ENCODE measurements around the gene MDC1.
"Not testable (repeated sequence)": the region's sequence is repeated elsewhere in the genome, so short reads cannot be mapped to it uniquely, and the experiment has no call there.

The MDC1 gene

DNA sequence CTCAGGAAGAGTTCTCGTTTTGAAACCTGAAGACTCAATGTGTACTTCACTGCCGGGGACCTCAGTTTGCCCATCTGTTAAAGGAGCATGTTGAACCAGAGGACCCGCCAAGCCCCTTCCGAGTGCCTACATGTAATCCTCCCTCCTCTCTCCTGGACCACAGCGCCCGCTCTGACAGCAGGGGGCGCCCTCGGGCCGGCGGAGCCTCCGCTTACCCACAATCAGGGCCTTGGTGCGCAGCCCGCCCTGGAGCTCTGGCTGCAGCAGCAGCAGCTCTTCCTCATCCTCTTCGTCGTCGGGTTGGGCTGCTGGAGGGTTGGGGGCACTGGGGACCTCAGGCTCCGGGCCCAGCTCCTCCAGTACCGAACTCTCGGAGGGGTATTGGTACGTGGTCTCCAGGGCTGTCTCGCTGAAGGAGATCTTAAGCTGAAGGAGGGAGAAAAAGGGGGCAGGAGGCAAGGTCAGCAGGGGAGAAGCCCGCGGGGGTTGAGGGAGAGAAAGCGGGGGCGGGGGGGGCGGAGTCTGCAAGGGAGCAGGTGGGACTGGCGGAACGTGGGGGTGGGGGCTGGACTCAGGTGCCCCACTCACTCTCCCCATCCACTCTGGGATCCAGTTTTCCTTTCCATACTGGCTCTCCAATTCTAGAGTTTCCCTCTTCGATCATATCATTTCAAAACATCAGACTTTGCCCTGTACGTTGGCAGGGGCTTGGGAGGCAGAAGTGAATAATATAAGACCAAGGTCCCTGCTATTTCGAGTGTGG, 37.9 kb downstream of the MDC1 start:
- peak; percentile 93 for DNase-seq

DNA sequence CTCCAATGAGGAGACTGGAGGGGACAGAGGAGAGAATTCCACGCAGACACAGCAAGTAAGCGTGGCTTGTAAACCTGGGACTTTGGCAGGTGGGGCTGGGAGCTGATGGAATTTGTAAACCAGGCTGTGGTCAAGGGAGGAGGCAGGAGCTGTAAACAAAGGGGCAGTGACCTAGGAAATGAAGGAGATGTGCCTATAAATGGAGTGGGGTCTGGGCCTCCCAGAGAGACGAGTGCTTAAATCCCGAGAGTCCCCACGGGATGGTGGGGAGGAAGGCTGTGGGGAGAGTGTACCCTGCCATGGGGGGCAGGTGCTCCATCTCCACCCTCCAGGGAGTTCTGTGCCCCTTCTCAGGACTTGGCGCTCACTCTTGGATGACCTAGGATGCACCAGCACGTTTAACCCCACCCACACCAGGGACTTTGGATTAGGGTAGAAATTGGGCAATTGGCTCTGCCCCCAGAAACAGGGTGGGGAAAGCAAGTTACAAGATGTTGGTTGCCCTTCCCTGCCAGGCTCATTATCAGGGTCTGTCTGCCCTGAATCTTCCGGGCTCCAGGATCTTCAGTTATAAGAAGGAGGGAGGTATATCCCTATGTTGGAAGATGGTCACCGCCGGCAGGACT, 40.3 kb downstream of the MDC1 start:
- DNase-seq, result no peak

DNA sequence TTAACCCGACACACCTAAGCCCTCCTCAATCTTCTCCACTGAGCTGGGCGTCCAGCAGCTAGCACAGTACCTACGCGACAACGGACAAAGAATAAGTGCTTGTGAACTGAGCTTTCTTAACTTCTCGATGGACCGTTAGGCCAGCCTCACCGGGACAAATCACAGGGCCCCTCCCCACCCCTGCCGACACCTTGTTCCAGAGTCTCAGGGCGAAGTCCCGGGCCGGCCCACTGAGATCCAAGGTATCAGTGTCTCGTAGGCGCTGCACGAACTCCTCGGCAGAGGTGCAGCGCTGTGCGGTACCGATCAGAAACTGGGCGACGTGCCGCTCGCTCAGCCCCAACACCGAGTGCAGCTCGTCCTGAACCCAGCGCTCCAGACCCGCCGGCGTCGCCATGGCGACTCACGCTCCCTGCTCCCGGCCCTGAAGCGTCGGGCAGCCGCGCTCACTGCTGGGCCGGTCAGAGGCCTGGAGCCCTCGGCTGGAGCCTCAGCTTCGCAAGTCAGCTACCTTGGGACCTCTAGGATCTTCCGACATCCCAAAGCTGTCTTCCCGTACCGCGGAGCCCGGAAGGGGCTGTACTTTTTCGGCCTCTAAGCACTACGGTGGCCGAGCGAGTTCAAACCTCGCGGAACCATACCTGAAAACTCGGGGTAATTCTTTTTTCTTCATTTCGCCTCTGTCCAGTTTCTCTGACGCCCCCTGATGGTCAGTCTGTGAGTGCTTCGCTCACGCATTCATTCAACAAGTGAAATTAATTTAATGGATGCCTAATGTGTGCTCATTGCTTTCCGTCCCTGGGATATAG, 44.4 kb downstream of the MDC1 start, which contains the start of gene DHX16:
Gene DHX16 (minus strand): TSS at position 562 of the 809 bp plus-strand sequence. CDS start 165 bp downstream, at position 397.
- peak; percentile 94 for DNase-seq

DNA sequence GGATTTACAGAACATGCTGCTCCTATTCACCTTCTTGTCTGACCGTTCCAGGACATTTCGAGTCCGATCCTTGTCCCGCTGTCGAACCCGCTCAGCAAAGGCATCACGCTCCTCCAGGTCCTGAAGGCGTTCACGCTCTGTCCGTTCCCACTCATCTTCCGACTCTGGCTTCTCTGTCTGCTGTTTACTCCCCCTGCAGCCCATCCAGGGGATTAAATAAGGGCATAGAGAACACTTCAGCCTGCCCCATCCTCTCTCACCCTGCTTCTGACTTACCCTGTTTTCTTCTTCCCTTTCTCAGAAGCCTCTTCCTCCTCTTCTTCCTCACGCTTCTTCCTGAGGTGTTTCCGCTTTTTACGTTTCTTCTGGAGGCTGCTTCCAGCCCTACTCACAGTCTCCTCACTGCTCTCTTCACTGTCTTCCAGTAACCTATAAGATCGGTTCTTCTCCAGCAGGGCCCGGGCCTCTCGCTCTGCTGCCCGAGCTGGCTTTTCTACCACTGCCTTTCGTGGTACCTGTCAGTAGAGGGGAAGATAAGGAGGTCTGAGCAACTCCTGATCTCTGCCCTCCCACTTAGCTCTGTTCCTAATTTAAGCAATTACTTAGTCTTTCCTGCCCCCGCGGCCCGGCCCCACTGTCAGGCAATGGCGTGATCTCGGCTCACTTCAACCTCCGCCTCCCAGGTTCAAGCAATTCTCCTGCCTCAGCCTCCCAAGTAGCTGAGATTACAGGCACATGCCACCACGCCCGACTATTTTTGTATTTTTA, 46.1 kb downstream of the MDC1 start:
- no peak for DNase-seq

DNA sequence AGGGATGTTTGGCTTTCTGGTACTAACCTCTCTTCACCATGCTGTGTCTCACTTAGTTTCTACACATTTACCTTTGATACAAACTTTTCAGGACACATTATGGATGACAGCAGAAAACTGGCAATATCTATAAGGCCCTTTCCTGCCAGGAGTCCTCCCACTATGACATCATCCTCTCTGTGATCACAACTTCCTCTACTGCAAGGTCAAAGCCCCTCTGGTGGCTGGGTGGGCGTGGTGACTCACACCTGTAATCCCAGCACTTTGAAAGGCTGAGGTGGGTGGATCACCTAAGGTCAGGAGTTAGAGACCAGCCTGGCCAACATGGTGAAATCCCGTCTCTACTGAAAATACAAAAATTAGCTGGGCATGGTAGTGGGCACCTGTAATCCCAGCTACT, 50.8 kb downstream of the MDC1 start:
- not testable (repeated sequence) for DNase-seq

DNA sequence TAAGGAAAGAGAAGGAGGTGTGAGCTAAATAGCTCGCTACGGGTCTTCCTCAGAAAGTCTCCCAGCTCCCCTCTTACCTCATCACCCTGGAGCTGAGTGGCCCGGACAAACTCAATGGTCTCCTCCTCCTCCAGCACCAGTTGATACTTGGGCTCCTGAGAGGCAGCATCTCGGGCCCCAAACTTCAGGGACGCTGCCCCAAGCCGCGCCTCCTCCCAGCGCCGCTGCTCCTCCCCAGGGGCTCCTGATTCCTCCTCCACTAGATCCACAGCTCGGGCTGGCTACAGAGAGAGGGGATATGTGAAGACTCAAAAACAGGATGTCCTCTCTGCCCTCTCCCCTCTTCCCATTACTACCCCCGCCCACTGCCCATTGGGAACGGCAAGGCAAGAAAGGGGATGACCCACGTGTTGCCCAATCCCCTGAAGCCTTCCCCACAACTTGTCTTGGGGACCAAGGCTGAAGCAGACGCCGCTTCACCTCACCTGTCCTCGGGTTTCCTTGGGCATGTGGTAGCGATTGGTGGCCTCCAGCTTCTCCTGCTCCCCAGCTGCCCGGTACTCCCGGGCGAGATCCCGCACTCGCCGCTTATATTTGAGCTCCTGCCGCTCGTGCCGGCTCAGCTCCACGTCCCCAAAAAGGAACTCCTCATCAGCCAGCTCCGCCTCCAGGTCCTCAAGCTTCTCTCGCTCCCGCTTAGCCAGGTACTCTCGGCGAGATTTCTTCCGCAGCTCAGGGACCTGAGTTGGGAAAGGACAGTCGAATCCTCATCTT, 51.9 kb downstream of the MDC1 start:
- no peak for DNase-seq

DNA sequence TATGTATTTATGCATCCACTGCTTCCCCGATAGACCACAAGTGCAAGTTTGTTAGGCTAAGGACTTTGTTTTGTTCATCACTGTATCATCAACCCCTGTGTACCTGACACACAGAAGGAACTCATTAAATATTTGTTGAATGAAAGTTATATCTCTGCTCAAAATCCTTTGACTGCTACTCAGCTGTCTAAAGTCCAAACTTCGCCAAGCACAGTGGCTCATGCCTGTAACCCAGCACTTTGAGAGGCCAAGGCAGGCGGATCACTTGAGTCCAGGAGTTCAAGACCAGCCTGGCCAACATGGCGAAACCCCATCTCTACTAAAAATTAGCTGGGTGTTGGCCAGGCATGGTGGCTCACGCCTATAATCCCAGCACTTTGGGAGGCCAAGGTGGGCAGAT, 59.2 kb downstream of the MDC1 start:
- not testable (repeated sequence) for DNase-seq

DNA sequence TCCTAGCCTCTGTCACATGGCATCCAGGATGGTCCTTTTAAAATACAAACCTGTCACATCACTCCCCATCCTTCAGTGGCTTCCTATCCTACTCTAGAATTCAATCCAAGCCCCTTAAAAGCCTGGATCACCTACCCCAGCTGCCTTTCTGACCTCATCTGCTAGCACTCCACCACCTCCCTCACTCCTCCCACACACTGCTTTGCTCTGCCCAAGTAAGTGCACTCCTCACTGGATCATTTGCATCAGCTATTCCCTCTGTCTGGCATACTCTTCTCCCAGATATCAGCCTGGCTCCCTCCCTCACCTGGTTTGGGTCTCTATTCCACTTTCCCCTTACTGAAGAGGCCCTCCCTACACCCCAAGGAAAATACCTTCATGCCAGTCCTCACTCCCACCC, 59.6 kb downstream of the MDC1 start:
- no peak for DNase-seq

DNA sequence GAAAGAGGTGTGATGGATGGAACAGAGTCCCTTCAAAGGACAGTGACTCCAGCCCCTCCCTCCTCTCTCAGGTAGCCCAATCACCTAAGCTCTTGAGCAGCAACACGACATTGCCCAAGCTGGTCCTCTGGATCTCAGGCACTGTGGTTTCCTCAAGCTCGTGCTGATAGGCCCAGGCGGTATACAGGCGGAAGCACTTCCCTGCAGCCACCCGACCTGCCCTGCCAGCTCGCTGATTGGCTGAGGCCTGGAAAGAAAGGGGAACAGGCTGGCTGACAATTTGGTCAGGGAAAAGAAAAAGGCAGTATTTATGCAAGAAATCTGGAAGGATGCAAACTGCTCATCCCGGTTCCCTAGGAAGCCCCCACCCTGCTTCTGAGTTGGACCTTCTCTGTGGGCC, 60.6 kb downstream of the MDC1 start:
- DNase-seq, result no peak

DNA sequence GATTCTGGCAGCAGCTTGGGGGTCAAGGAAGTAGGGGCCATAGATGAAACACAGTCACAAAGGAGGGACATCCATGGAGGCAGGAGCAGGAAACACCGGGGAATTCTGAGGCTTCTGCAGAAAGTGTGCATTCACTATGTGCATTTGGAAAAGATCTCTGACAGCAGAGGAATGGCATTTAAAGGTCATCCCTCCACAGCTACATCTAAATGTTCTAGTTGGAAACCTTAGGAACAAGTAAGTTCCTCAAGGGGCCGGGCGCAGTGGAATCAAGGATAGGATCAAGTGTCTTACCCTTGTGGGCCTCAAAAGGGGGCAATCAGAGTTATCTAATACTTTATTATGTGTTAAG, 61.4 kb downstream of the MDC1 start:
- DNase-seq, result no peak

DNA sequence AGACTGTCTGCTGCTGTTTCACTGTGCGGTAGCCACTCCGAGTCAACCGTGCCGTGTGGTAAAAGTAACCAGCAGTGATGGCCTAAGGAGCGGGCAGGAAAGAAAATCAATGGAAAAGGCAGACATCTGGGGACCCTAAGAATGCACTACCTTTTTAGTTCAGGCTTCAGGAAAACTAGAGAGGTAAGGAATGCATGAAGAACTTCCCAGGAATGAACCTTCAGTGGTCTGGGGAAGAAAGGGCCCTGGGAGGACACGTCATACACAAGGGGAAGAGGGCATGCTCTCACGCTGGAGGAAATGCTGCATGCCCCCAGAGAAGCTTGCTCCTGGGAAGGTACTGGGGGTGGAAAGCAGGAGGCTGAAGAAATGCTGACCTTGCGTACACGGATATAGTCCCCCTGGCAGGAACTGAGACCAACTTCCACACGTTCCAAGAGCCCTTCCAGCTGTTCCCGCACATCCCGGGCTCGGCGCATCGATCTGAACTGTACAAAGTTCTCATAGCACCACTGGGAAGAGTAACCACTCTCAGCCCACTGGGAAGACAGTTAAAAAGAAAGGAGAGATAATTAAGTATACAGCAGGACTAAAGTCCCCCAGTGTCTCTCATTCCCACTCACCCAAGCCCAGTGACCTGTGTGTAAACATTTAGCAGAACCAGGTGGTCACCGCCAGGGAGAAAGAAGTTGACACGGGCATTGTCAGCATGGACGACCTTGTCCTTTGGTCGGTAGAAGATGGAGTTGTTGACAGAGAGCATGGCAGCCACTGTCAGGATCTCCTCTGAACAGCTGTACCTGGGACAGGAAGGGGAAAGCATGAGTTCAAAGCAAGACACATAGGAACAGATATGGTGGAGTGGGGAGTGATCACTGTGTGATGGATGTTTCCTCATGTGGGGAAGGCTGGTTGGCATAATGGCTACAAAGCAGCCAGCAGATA, 62.0 kb downstream of the MDC1 start:
- no peak for DNase-seq

DNA sequence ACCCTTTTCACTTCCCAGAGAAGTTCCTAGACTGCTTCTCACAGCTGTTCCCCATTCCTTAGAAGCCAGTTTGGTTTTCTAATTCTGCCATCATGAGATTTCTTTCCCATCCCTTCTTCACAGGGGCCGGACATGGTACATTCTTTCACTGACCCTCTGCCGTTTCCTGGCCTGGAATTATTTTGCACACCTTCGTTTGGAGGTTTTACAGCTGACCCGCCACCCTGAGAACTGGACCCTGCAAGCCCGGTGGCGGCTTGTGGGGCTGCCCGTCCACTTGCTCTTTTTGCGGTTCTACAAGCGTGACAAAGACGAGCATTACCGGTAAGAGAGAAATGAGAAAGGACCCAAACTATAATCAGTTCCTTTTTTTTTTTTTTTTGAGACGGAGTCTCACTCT, 65.9 kb downstream of the MDC1 start:
- DNase-seq, result no peak
